SK-N-SH treated with all-trans-retinoic acid at 6 μM for 48 hours (cell line): ENCODE data around the gene KDELR3.

Experiments used
- CSDC2 ChIP-seq: fragments of 250-450 bp; sonication (Bioruptor Pico); IDR thresholded peaks from 2 replicates; pipeline ENCODE4 v1.5.0; 2020; ENCODE audit warnings: mild to moderate bottlenecking, moderate library complexity
- PPARA ChIP-seq: fragments of 250-450 bp; sonication (Bioruptor Pico); IDR thresholded peaks from 2 replicates; pipeline ENCODE4 v1.5.0; 2020; ENCODE audit warnings: mild to moderate bottlenecking, borderline replicate concordance

- TF ChIP-seq CSDC2 (CRISPR knock-in tag): no peak
- no peak for TF ChIP-seq PPARA (CRISPR knock-in tag)
Observed at GRCh38 chr22:38460426-38460840, 7.5 kb upstream of the KDELR3 start.
